ENCODE data around the gene OOEP. TPM values are rescaled to one million over a fixed set of nuclear protein-coding genes. Genes with fewer than 3 reads are reported as not detected.

Gene OOEP
- total and polyA plus RNA-seq, 2 of the 13 experiments (the other 11 are each of a cell fraction or from before 2014, with no cell fraction given), result not detected

- ATAC-seq (no peak), DNase-seq (ENCODE audit: low spot score) (no peak), FAIRE-seq (no peak)
- intact Hi-C loops (cut with micrococcal nuclease; ENCODE audit: unreplicated experiment) (no loop called here), in situ Hi-C loops (cut with HindIII; ENCODE audit: extremely low pct_ligation_motif_present, low pct_unique_long_range_greater_than_20kb) (no loop called here)
- TF ChIP-seq ZNF367 (CRISPR knock-in tag; IDR thresholded peaks at IDR 0.05; ENCODE audit: borderline replicate concordance) (no peak), ZNF20 (CRISPR knock-in tag; IDR thresholded peaks at IDR 0.05) (no peak), GABPA (IDR thresholded peaks at IDR 0.05; ENCODE audit: low read depth, low read length) (no peak), GABPA (CRISPR knock-in tag; IDR thresholded peaks at IDR 0.05; ENCODE audit: low read depth) (no peak), ZNF234 (CRISPR knock-in tag; conservative IDR thresholded peaks at IDR 0.05) (no peak), HMG20B (CRISPR knock-in tag; conservative IDR thresholded peaks at IDR 0.05) (no peak), ZNF780A (CRISPR knock-in tag; IDR thresholded peaks at IDR 0.05) (no peak), EZH2 (conservative IDR thresholded peaks at IDR 0.05; ENCODE audit: low read depth, low read length) (no peak), MTERF4 (CRISPR knock-in tag; IDR thresholded peaks at IDR 0.05) (no peak), ZNF235 (CRISPR knock-in tag; IDR thresholded peaks at IDR 0.05; ENCODE audit: borderline replicate concordance) (no peak), ZXDC (CRISPR knock-in tag; IDR thresholded peaks at IDR 0.05) (no peak), ZNF577 (CRISPR knock-in tag; IDR thresholded peaks at IDR 0.05; ENCODE audit: borderline replicate concordance, low read depth) (no peak), ZSCAN12 (CRISPR knock-in tag; IDR thresholded peaks at IDR 0.05) (no peak)
- TF ChIP-seq, protein P1, sequence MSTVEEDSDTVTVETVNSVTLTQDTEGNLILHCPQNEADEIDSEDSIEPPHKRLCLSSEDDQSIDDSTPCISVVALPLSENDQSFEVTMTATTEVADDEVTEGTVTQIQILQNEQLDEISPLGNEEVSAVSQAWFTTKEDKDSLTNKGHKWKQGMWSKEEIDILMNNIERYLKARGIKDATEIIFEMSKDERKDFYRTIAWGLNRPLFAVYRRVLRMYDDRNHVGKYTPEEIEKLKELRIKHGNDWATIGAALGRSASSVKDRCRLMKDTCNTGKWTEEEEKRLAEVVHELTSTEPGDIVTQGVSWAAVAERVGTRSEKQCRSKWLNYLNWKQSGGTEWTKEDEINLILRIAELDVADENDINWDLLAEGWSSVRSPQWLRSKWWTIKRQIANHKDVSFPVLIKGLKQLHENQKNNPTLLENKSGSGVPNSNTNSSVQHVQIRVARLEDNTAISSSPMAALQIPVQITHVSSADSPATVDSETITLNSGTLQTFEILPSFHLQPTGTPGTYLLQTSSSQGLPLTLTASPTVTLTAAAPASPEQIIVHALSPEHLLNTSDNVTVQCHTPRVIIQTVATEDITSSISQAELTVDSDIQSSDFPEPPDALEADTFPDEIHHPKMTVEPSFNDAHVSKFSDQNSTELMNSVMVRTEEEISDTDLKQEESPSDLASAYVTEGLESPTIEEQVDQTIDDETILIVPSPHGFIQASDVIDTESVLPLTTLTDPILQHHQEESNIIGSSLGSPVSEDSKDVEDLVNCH (CRISPR knock-in tag; IDR thresholded peaks at IDR 0.05), result no peak
- TF ChIP-seq, protein P2, sequence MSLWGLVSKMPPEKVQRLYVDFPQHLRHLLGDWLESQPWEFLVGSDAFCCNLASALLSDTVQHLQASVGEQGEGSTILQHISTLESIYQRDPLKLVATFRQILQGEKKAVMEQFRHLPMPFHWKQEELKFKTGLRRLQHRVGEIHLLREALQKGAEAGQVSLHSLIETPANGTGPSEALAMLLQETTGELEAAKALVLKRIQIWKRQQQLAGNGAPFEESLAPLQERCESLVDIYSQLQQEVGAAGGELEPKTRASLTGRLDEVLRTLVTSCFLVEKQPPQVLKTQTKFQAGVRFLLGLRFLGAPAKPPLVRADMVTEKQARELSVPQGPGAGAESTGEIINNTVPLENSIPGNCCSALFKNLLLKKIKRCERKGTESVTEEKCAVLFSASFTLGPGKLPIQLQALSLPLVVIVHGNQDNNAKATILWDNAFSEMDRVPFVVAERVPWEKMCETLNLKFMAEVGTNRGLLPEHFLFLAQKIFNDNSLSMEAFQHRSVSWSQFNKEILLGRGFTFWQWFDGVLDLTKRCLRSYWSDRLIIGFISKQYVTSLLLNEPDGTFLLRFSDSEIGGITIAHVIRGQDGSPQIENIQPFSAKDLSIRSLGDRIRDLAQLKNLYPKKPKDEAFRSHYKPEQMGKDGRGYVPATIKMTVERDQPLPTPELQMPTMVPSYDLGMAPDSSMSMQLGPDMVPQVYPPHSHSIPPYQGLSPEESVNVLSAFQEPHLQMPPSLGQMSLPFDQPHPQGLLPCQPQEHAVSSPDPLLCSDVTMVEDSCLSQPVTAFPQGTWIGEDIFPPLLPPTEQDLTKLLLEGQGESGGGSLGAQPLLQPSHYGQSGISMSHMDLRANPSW (CRISPR knock-in tag; IDR thresholded peaks at IDR 0.05; ENCODE audit: borderline replicate concordance), result no peak
- Histone ChIP-seq H3K9ac (ENCODE audit: insufficient read depth, low read depth, low read length) (no peak overlapping the region), H3K36me3 (replicated peaks in 1 of 2; ENCODE audit: control insufficient read depth in 1 of 2, insufficient read depth in 2 of 2, low read length in 2 of 2) (no peaks in the 10 kb centered on the region), H3K9me3 (ENCODE audit: low read length) (0 out of 2 replicates have a peak, but pooled peaks cover 8% of the 10 kb centered on the region), H4K20me1 (ENCODE audit: insufficient read depth, low read length) (no peaks in the 10 kb centered on the region), H3K4me2 (ENCODE audit: low read depth, low read length) (no peak overlapping the region), H3K4me3 (replicated peaks in 1 of 3; ENCODE audit: insufficient read depth in 1 of 3, low read depth in 2 of 3, low read length in 3 of 3) (no peak overlapping the region), H3K27me3 (ENCODE audit: control insufficient read depth in 1 of 2, insufficient read depth in 2 of 2, low read length in 2 of 2) (peaks cover 0 to 18% of the 10 kb centered on the region in 2 experiments; a peak in 3 of 5 replicates), H3K4me1 (ENCODE audit: insufficient read depth, low read length) (no peaks in the 10 kb centered on the region), H3K79me2 (ENCODE audit: insufficient read depth, low read length) (no peaks in the 10 kb centered on the region), H3K27ac (ENCODE audit: extremely low read length, insufficient read depth, low read length) (no peak overlapping the region), H2AFZ (ENCODE audit: low read length) (no peak overlapping the region)
- BruUV-seq (replicated peaks), result no TSS peak
- POLR2A ChIA-PET, result no interaction called here
- CTCF ChIA-PET (ENCODE audit: low intra/inter-chr PET ratio, low total read pairs), result no interaction called here
- 65% methylated on average over 4 of the region's 4 CpGs for WGBS (ENCODE audit: low lambda C conversion rate)
Measured at GRCh38 chr6:73368675-73369074, 1.0 kb downstream of the OOEP start.

Data from HepG2 (cell line).